Measurements from ENCODE around the gene NDFIP1. TPM values are rescaled to one million over a fixed set of nuclear protein-coding genes. Genes with fewer than 3 reads are reported as not detected.

NDFIP1 gene
- total and polyA plus RNA-seq, 10 of the 15 experiments (the other 5 are each of a cell fraction or from before 2014, with no cell fraction given) = 0.08 to 2.7 (median 0.92) TPM

DNA sequence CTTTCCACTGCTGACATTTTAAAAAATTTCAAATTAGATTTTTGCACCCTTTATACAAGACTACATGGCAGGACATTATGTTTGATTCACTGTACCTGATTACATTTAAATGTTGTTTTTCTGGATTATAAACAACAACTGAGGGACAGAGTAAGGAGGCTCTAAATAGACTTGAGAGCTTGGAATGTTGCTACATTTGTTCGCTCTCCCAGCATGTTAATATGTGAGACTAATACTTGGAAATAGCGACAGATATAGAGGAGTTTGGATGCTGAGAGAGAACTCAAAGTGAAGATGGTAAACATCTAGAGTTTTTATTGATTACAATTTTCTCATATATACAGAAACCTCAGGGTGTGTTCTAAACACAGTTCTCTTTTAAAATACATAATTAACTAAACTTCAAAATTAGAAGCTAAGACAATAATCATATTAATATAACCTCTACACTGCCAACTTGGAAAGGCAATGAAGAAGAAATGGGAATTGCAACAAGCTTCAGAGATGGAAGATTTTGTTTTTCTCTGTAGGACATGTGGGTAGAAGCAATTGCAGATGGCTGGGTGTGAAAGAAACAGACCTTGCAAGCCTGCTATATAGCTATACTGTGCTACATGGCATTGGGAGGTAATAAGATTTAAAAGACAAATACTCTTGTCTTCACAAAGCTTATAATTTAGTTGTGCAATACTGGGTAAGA, 1.4 kb upstream of the NDFIP1 start:
- Histone ChIP-seq H3K9me3 (replicated peaks; ENCODE audit: control insufficient read depth, insufficient read depth, low read length) (no peaks in the 10 kb centered on the region), H3K4me2 (ENCODE audit: control insufficient read depth, insufficient read depth) (no peak overlapping the region), H3K9ac (ENCODE audit: control insufficient read depth, insufficient read depth, low read length) (no peak overlapping the region), H3K27ac (ENCODE audit: control insufficient read depth, insufficient read depth) (no peak overlapping the region), H4K20me1 (ENCODE audit: control insufficient read depth, insufficient read depth) (no peaks in the 10 kb centered on the region), H3K27me3 (replicated peaks in 1 of 2; ENCODE audit: control insufficient read depth in 2 of 2, insufficient read depth in 2 of 2, low read length in 1 of 2) (peaks cover 0 to 12% of the 10 kb centered on the region in 2 experiments), H3K4me1 (ENCODE audit: control insufficient read depth, insufficient read depth, low read length) (peaks cover 11% of the 10 kb centered on the region), H3K4me3 (no peak overlapping the region), H2AFZ (ENCODE audit: control insufficient read depth, low read depth, low read length) (no peak overlapping the region), H3K36me3 (ENCODE audit: control insufficient read depth in 2 of 2, insufficient read depth in 2 of 2, low read length in 1 of 2) (no peaks in the 10 kb centered on the region), H3K79me2 (ENCODE audit: control insufficient read depth, insufficient read depth, low read length) (no peaks in the 10 kb centered on the region)
- FAIRE-seq (no peak), DNase-seq (ENCODE audit: low read depth, low spot score) (no peak), ATAC-seq (no peak)
- intact Hi-C loops (cut with micrococcal nuclease; ENCODE audit: unreplicated experiment) = loop anchor here (5.0 kb wide), 1 partner anchor 90 kb away; no protein-coding TSS in a partner anchor
- in situ Hi-C loops (cut with MboI) = no loop called here
- ChIA-PET SMC1A (ENCODE audit: uncharacterized antibody, unreplicated experiment) (no interaction called here), CTCF (interaction anchor here (0.6 to 1.4 kb wide), 3 partner anchors 36 to 118 kb away, joined by 3 to 5 read pairs (median 3); no protein-coding TSS in a partner anchor), POLR2A (no interaction called here), RAD21 (ENCODE audit: unreplicated experiment) (no interaction called here)
- WGBS (ENCODE audit: insufficient coverage, insufficient replicate concordance, low lambda C conversion rate, missing lambda C conversion rate) = 62% methylated on average over 2 of the region's 2 CpGs
- TF ChIP-seq RAD51 (IDR thresholded peaks at IDR 0.05) = no peak
- TF ChIP-seq MLLT1 (IDR thresholded peaks at IDR 0.05) = no peak
- TF ChIP-seq, protein P1, sequence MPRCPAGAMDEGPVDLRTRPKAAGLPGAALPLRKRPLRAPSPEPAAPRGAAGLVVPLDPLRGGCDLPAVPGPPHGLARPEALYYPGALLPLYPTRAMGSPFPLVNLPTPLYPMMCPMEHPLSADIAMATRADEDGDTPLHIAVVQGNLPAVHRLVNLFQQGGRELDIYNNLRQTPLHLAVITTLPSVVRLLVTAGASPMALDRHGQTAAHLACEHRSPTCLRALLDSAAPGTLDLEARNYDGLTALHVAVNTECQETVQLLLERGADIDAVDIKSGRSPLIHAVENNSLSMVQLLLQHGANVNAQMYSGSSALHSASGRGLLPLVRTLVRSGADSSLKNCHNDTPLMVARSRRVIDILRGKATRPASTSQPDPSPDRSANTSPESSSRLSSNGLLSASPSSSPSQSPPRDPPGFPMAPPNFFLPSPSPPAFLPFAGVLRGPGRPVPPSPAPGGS (IDR thresholded peaks at IDR 0.05; ENCODE audit: borderline replicate concordance, insufficient read depth, low read depth, low read length, poor library complexity, severe bottlenecking) = no peak
- TF ChIP-seq MTA2 (IDR thresholded peaks at IDR 0.05; ENCODE audit: low read depth) = no peak
- no peak for TF ChIP-seq MEF2B (IDR thresholded peaks at IDR 0.05; ENCODE audit: partially characterized antibody, poor library complexity, severe bottlenecking)
- TF ChIP-seq, protein P2, sequence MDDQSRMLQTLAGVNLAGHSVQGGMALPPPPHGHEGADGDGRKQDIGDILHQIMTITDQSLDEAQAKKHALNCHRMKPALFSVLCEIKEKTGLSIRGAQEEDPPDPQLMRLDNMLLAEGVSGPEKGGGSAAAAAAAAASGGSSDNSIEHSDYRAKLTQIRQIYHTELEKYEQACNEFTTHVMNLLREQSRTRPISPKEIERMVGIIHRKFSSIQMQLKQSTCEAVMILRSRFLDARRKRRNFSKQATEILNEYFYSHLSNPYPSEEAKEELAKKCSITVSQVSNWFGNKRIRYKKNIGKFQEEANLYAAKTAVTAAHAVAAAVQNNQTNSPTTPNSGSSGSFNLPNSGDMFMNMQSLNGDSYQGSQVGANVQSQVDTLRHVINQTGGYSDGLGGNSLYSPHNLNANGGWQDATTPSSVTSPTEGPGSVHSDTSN (IDR thresholded peaks at IDR 0.05; ENCODE audit: insufficient replicate concordance, low read depth, low read length) = no peak
- TF ChIP-seq CHD4 (IDR thresholded peaks at IDR 0.05) = no peak
- no peak for TF ChIP-seq YY1 (IDR thresholded peaks at IDR 0.05; ENCODE audit: low read depth, low read length)
- TF ChIP-seq, protein P3, sequence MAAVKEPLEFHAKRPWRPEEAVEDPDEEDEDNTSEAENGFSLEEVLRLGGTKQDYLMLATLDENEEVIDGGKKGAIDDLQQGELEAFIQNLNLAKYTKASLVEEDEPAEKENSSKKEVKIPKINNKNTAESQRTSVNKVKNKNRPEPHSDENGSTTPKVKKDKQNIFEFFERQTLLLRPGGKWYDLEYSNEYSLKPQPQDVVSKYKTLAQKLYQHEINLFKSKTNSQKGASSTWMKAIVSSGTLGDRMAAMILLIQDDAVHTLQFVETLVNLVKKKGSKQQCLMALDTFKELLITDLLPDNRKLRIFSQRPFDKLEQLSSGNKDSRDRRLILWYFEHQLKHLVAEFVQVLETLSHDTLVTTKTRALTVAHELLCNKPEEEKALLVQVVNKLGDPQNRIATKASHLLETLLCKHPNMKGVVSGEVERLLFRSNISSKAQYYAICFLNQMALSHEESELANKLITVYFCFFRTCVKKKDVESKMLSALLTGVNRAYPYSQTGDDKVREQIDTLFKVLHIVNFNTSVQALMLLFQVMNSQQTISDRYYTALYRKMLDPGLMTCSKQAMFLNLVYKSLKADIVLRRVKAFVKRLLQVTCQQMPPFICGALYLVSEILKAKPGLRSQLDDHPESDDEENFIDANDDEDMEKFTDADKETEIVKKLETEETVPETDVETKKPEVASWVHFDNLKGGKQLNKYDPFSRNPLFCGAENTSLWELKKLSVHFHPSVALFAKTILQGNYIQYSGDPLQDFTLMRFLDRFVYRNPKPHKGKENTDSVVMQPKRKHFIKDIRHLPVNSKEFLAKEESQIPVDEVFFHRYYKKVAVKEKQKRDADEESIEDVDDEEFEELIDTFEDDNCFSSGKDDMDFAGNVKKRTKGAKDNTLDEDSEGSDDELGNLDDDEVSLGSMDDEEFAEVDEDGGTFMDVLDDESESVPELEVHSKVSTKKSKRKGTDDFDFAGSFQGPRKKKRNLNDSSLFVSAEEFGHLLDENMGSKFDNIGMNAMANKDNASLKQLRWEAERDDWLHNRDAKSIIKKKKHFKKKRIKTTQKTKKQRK (IDR thresholded peaks at IDR 0.05; ENCODE audit: low read depth, low read length) = no peak
- no peak for TF ChIP-seq JUNB (IDR thresholded peaks at IDR 0.05)
- TF ChIP-seq PKNOX1 (IDR thresholded peaks at IDR 0.05) = no peak
- TF ChIP-seq CREB1 (IDR thresholded peaks at IDR 0.05; ENCODE audit: low read depth) = no peak
- no peak for TF ChIP-seq SIX5 (IDR thresholded peaks at IDR 0.05; ENCODE audit: low read depth, low read length, severe bottlenecking)
- no peak for TF ChIP-seq EZH2 (IDR thresholded peaks at IDR 0.05; ENCODE audit: borderline replicate concordance, control insufficient read depth, low read depth, low read length)
- TF ChIP-seq ZNF217 (IDR thresholded peaks at IDR 0.05) = no peak
- BruUV-seq (replicated peaks) = no TSS peak

Measured in GM12878 (cell line).